Activated CD4-positive, alpha-beta memory T cell treated with anti-CD3 and anti-CD28 coated beads, Interleukin-2, amount 10 ng/mL, durations not matched to agents 7 days and 5 days (primary cell): ENCODE measurements around the gene POFUT2. TPM values are rescaled to one million over a fixed set of nuclear protein-coding genes. Genes with fewer than 3 reads are reported as not detected.

Experiments
- CTCF ChIA-PET: fragments of 350-600 bp; sonication (Branson Sonifier 250); formaldehyde crosslinking; loops from one replicate; lab custom pipeline; 2021; ENCODE audit warnings: antibody characterized with exemption, inconsistent platforms; lab: Charles Lee
- POLR2A ChIA-PET: fragments of 350-600 bp; sonication (Branson Sonifier 250); formaldehyde crosslinking; loops from one replicate; lab custom pipeline; 2021; ENCODE audit warnings: antibody characterized with exemption; lab: Charles Lee
- DNase-seq: peaks from one replicate; pipeline ENCODE4 v3.0.0-alpha.2; 2020
- H3K27ac Mint-ChIP-seq: one replicate; pipeline ENCODE4 v1.8.0; 2021; ENCODE audit warnings: mild to moderate bottlenecking, mixed read lengths
- H3K27me3 Mint-ChIP-seq: one replicate; pipeline ENCODE4 v1.8.0; 2021; ENCODE audit warnings: mixed read lengths
- H3K36me3 Mint-ChIP-seq: one replicate; pipeline ENCODE4 v1.8.0; 2021; ENCODE audit warnings: low read depth, mixed read lengths
- H3K4me1 Mint-ChIP-seq: one replicate; pipeline ENCODE4 v1.8.0; 2021; ENCODE audit warnings: mixed read lengths
- H3K4me3 Mint-ChIP-seq: one replicate; pipeline ENCODE4 v1.8.0; 2021; ENCODE audit warnings: mild to moderate bottlenecking, mixed read lengths
- H3K9me3 Mint-ChIP-seq: one replicate; pipeline ENCODE4 v1.8.0; 2021; ENCODE audit warnings: mixed read lengths
- total RNA-seq, 2 experiments: library from RNA; stranded (reverse); gene quantifications; one replicate each; pipeline ENCODE4 v1.2.3, GENCODE V29; 2021

Gene POFUT2
- total RNA-seq, 2 experiments from 2014 or later = 23.5 to 25.1 TPM

DNA sequence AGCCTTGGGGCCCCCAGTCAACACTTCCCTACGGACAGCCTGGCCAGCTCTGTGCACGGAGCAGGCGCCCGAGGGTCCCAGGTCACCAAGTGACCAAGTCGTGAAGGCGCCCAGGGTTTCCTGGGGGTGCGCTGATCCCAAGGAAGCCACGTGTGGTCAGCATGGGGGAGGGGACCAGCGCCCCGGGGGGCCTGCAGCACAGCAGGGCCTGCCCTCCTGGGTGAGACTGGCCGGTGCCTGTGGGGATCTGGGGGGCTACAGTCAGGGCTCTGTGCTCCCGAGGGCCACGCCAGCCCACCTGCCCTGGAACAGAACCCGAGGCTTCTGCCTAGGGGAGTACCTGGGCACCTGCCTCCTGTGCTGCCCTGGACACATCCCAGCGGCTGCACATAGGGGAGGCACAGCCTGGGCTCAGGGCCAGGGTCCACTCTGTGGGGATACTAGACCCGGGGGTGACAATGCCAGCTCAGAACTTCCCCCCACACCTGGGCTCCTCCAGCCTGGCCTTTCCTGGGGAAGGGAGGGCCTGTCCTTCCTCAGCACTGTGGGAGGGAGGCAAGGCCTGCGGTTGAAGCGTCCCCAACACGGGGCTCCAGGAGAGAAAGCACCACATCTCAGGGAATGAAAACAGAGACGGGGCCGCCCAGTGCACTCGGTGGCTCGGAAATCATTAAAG, 6.2 kb upstream of the POFUT2 start:
- Mint-ChIP-seq H3K4me1 (peaks cover 22% of the 10 kb centered on the region), H3K27me3 (no peaks in the 10 kb centered on the region), H3K9me3 (no peaks in the 10 kb centered on the region), H3K27ac (no peak overlapping the region), H3K36me3 (no peaks in the 10 kb centered on the region), H3K4me3 (no peak overlapping the region)
- peak; percentile 13 for DNase-seq
- ChIA-PET CTCF (interaction anchor here (1.1 to 1.6 kb wide), 3 partner anchors 153 to 527 kb away, joined by 3 to 9 read pairs (median 4); no protein-coding TSS in a partner anchor), POLR2A (no interaction called here)

DNA sequence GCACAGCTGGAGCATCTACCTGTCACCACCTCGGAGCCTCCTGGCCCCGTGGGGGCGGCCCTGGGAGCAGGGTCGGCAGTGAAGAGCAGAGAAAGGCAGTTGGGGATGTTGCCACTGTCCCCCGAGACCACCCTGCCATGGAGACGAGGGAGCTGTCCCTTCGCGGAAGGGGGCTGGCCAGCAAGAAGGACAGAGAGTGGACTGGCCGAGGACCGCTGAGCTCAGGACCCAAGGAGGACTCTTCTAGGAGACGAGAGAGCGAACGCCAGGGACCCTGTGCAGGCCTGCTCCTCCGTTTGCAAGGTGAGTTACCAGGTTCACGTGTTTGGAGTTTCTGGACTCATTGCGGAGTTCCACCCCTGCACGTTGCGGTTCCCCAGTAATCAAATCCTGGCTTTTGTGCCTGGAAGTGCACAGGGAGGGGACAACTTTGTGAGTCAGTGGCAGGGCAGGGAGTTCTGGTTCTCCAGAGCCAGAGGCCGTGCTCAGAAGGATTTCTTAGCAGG, 5.6 kb upstream of the POFUT2 start:
- Mint-ChIP-seq H3K27me3 (no peaks in the 10 kb centered on the region), H3K36me3 (no peaks in the 10 kb centered on the region), H3K4me1 (peaks cover 24% of the 10 kb centered on the region), H3K9me3 (no peaks in the 10 kb centered on the region), H3K4me3 (no peak overlapping the region), H3K27ac (no peak overlapping the region)
- POLR2A ChIA-PET = interaction anchor here (1.1 kb wide), 1 partner anchor 16 kb away, joined by 3 read pairs; no protein-coding TSS in a partner anchor
- CTCF ChIA-PET = interaction anchor here (0.6 to 1.6 kb wide), 6 partner anchors 16 to 353 kb away, joined by 3 to 11 read pairs (median 5); no protein-coding TSS in a partner anchor
- DNase-seq = peak; percentile 9

DNA sequence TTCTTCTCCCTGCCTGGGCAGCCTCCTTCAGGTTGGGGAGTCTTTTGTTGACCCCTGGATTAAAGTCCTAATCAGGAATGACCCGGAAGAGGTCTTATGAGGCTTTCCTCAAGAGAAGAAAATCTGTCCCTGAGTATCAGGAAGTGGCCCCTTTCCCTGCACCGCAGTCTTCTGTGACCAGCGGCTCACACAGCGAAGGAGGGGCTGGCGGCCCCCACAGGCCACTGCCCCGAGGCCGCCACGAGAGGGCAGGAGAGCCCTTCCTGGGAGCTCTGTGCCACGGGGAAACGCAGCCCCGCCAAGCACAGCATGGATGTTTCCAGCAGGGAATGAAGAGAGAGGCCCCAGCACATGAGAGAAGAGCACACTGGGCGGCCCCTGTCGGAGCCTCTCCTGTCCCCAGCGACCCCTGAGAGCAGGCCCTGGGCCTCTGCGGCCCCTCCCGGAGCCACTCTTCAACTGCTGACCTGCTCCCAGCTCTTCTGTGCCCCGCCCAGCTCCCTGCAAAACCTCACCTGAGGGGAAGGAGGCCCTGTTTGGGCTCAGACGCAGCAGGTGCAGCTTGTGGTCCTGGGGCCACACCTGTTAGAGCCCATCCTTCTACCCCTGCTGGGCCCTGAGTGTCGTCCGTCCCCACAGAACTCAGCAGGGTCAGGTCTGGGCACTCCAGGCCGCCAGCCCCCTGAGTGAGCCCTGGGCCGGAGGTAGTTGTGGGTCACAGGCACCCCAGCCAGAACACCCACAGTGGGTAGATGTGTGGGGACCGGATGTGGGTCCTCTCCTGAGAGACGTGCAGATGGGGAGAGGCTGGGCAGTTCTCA, 4.9 kb upstream of the POFUT2 start:
- no peak overlapping the region for H3K4me3 Mint-ChIP-seq
- H3K4me1 Mint-ChIP-seq = peaks cover 27% of the 10 kb centered on the region
- no peak overlapping the region for H3K27ac Mint-ChIP-seq

DNA sequence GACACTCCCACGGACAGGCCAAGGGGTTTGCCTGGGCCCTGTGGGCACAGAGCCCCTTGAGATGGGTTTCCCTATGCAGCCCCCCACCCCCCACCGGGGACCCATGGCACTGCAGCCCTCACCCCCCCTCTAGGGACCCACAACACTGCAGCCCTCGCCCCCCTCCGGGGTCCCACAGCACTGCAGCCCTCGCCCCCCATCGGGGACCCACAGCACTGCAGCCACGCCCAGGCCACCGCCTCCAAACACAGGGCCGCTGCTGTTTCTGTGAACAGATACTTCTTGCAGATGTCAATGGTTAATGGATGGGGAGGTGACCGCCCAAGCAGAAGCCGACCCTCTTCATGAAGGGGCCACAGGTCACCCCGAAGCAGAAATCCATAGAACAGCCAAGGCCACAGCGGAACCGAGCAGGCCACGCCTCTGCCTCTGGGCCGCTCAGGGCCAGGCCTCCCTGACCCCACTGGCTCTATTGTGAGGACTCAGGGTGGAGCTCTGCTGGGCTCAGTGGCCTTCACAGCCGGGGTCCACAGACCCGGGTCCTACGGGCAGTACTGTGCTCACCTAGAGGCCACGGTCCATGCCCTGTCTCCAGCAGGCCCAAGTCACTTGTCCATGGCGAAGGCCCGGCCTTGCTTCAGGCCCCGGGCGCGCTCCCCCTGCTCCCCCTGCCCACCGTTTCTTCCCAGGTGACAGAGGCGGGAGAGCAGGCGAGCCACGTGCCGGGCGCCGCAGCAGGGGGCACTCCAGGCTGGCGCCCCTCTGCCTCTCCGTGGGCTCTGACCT, 4.1 kb upstream of the POFUT2 start:
- no peaks in the 10 kb centered on the region for H3K27me3 Mint-ChIP-seq
- peaks cover 27% of the 10 kb centered on the region for H3K4me1 Mint-ChIP-seq
- H3K36me3 Mint-ChIP-seq = peaks cover 2% of the 10 kb centered on the region
- H3K4me3 Mint-ChIP-seq = no peak overlapping the region
- CTCF ChIA-PET = interaction anchor here (0.8 to 1.6 kb wide), 7 partner anchors 17 to 305 kb away, joined by 3 to 11 read pairs (median 5); no protein-coding TSS in a partner anchor
- peak; percentile 16 for DNase-seq
- no peaks in the 10 kb centered on the region for H3K9me3 Mint-ChIP-seq
- POLR2A ChIA-PET = interaction anchor here (1.1 kb wide), 1 partner anchor 17 kb away, joined by 3 read pairs; no protein-coding TSS in a partner anchor
- no peak overlapping the region for H3K27ac Mint-ChIP-seq

More for the DNA sequence above, 4.9 kb upstream of the POFUT2 start:
- no peaks in the 10 kb centered on the region for H3K9me3 Mint-ChIP-seq
- H3K27me3 Mint-ChIP-seq = no peaks in the 10 kb centered on the region
- H3K36me3 Mint-ChIP-seq = peaks cover 2% of the 10 kb centered on the region
- peak; percentile 74 for DNase-seq
- ChIA-PET CTCF (interaction anchor here (0.6 to 1.6 kb wide), 9 partner anchors 10 to 352 kb away, joined by 3 to 11 read pairs (median 4); no protein-coding TSS in a partner anchor), POLR2A (interaction anchor here (1.1 kb wide), 1 partner anchor 17 kb away, joined by 3 read pairs; no protein-coding TSS in a partner anchor)

DNA sequence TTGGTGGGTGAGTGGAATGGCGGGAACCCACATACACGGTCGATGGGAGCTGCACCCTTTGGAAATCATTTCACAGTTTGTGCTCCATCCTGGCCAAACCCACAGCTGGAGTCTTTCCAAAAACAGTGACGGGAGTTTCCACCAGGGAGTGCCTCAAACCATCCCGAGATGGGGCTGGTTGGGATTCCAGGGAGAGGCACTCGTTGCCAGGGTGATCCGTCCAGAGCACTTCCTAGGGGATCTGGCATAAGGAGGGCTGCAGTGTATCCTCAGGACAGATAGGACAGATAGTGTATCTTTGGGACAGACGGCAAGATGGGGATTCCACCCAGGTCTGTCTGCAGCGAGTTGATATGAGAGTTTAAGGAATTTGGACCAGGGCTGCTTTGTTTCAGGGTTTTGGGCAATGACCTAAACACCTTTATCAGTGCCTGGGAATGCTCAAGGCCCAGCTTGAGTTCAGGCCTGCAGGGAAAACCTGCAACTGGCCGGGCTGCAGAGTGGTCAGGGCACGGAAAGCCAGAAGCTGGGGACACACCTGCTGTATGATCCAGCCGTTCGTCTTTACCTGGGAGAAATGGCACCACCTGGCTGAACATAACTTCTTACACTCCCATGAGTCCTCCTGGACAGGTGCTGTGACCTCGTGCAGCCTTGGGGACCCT, 3.4 kb upstream of the POFUT2 start:
- peak; percentile 8 for DNase-seq
- POLR2A ChIA-PET = no interaction called here
- Mint-ChIP-seq H3K27me3 (no peaks in the 10 kb centered on the region), H3K27ac (no peak overlapping the region), H3K4me3 (no peak overlapping the region), H3K9me3 (no peaks in the 10 kb centered on the region), H3K4me1 (peaks cover 32% of the 10 kb centered on the region), H3K36me3 (peaks cover 2% of the 10 kb centered on the region)
- CTCF ChIA-PET = interaction anchor here (0.9 to 2.0 kb wide), 2 partner anchors 17 to 152 kb away, joined by 3 to 37 read pairs; no protein-coding TSS in a partner anchor

DNA sequence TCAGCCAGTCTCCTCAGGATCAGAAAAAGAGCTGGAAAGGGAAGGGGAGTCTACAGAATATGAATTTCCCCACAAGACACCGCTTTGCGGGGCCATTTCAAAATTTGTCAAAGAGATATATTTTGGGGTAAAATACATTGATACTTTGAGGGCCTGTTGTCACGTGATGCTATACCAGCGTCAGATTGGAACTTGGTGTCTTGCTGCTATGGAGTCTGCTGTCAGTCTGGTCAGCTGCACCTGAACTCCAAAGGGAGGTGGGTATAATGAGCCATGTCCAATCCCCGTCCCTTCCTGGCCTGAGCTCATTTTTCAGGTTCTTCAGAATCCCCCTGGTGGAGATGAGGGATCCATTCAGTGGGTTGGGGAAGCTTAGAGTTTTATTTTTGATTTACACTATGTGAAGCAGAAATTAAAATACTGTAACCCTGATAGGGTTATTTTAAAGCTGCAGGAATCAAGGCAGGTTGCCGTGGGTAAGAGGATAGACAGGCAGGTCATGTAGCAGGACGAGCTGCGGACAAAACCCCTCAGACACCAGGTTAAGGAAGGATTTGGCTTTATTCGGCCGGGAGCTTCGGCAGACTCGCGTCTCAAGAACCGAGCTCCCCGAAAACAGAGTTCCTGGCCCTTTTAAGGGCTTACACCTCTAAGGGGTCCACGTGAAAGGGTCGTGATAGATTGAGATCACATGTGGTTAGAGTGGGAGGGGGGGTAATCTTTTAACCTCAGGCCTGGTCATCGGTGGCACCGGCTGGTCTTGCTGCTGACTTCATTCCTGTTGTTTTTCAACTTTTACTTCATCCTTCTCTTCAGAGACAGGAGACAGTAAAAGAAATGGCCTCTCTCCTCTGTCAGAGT, 2.2 kb upstream of the POFUT2 start:
- CTCF ChIA-PET = interaction anchor here (1.0 to 2.0 kb wide), 2 partner anchors 19 to 151 kb away, joined by 4 to 37 read pairs; no protein-coding TSS in a partner anchor
- Mint-ChIP-seq H3K36me3 (peaks cover 11% of the 10 kb centered on the region), H3K27me3 (no peaks in the 10 kb centered on the region), H3K4me3 (peak overlapping the region; percentile 54), H3K9me3 (no peaks in the 10 kb centered on the region), H3K4me1 (peaks cover 44% of the 10 kb centered on the region), H3K27ac (no peak overlapping the region)
- DNase-seq = peak; percentile 14
- POLR2A ChIA-PET = interaction anchor here (0.7 to 1.3 kb wide), 2 partner anchors 65 to 137 kb away, joined by 3 to 4 read pairs; no protein-coding TSS in a partner anchor

DNA sequence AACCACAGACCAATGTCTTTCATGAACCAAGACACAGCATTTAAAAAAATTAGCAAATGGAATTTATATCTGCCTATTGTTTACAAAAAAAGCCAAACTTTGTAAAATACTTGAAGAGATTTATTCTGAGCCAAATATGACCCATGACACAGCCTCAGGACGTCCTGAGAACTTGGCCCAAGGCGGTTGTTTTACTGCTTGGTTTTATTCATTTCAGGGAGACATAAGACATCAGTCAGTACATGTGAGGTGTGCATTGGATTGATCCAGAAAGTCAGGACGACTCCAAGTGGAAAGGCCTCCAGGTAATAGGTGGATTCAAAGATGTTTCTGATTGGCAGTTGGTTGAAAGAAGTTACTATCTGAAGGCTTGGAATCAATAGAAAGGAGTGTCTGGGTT, 1.4 kb upstream of the POFUT2 start:
- no peak overlapping the region for H3K27ac Mint-ChIP-seq

DNA sequence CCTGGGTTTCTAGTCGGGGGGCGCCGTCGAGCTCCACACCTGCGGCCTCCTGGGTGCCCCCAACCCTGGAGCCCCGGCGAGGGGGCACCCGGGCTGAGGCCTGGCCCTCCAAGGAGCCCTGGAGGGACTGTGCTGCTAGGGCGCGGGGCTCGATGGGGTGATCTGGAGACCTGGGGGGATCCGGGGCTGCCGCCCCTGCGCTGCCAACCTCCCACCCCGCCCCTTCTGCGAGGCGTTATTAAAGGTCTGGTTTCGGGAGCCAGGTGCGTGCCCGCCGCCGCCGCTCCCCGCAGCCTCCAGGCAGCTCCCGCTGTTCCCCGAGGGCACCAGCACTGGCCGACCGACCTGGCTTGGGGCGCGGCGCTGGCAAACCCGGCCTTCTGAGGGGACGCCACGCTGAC, 746 bp upstream of the POFUT2 start:
- H3K36me3 Mint-ChIP-seq = peaks cover 20% of the 10 kb centered on the region
- no peak for DNase-seq
- H3K27ac Mint-ChIP-seq = no peak overlapping the region
- peaks cover 54% of the 10 kb centered on the region for H3K4me1 Mint-ChIP-seq
- no peaks in the 10 kb centered on the region for H3K9me3 Mint-ChIP-seq
- H3K4me3 Mint-ChIP-seq = peak overlapping the region; percentile 54
- H3K27me3 Mint-ChIP-seq = no peaks in the 10 kb centered on the region
- ChIA-PET POLR2A (interaction anchor here (1.4 to 1.5 kb wide), 3 partner anchors 61 to 209 kb away, joined by 3 to 5 read pairs (median 4); no protein-coding TSS in a partner anchor), CTCF (interaction anchor here (0.5 to 1.5 kb wide), 9 partner anchors 21 to 338 kb away, joined by 3 to 13 read pairs (median 4); no protein-coding TSS in a partner anchor)

More for the DNA sequence above, 1.4 kb upstream of the POFUT2 start:
- Mint-ChIP-seq H3K36me3 (peaks cover 17% of the 10 kb centered on the region), H3K4me3 (peak overlapping the region; percentile 54), H3K4me1 (peaks cover 50% of the 10 kb centered on the region), H3K9me3 (no peaks in the 10 kb centered on the region), H3K27me3 (no peaks in the 10 kb centered on the region)
- POLR2A ChIA-PET = interaction anchor here (1.3 kb wide), 1 partner anchor 136 kb away, joined by 4 read pairs; no protein-coding TSS in a partner anchor
- no peak for DNase-seq
- CTCF ChIA-PET = interaction anchor here (1.0 to 2.0 kb wide), 2 partner anchors 20 to 150 kb away, joined by 4 to 37 read pairs; no protein-coding TSS in a partner anchor

DNA sequence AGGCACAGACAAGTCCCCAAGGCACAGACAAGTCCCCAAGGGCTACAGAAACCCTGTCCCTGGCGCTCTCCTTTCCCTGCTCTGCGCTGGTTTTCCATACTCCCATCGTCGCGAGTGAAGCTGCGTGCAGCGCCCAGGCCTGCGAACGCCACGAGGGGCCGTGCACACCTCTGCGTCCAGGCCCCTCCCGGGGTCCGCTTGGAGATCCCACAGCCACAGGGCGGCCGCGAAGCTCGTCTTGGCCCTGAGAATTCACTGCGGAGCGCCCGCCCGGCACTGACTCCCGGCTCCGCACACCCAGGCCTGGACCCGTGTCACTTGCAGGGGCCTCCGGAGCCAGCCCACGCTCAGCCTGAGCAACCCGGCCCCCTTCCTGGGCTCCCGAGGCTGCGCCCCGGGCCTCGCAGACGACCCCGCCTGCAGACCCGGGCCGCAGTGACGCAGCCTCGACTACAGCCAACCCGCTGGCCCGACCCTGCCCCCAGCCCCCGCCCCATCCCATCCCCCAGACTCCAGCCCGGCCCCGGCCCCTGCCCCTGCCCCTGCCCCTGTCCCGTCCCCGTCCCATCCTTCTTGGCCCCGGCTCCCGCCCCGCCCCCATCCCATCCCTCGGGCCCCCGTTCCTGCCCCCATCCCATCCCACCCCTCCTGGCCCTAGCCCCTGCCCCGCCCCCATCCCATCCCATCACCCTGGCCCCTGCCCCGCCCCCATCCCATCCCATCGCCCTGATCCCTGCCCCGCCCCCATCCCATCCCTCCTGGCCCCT, 841 bp downstream of the POFUT2 start:
- CTCF ChIA-PET = interaction anchor here (0.7 to 1.1 kb wide), 4 partner anchors 63 to 184 kb away, joined by 3 to 5 read pairs (median 3); no protein-coding TSS in a partner anchor
- H3K36me3 Mint-ChIP-seq = peaks cover 20% of the 10 kb centered on the region
- peaks cover 41% of the 10 kb centered on the region for H3K4me1 Mint-ChIP-seq
- no peak overlapping the region for H3K27ac Mint-ChIP-seq
- no peaks in the 10 kb centered on the region for H3K27me3 Mint-ChIP-seq
- POLR2A ChIA-PET = interaction anchor here (0.8 kb wide), 1 partner anchor 30 kb away, joined by 3 read pairs; no protein-coding TSS in a partner anchor
- H3K9me3 Mint-ChIP-seq = no peaks in the 10 kb centered on the region
- DNase-seq = no peak
- peak overlapping the region; percentile 59 for H3K4me3 Mint-ChIP-seq
